WTC11 (cell line): ENCODE measurements around the gene EPHB6. TPM values are rescaled to one million over a fixed set of nuclear protein-coding genes. Genes with fewer than 3 reads are reported as not detected.

Source experiments
- ATAC-seq: fragments of 200-7000 bp; cut with Tn5 transposase; 2 replicates; pipeline ENCODE4 v1.10.0; 2021; ENCODE audit warnings: mild to moderate bottlenecking, moderate library complexity
- CTCF ChIA-PET: fragments of 300-600 bp; sonication (Branson Sonifier 250); formaldehyde crosslinking; loops from one replicate; lab custom pipeline; 2021; ENCODE audit warnings: antibody characterized with exemption; lab: Charles Lee
- POLR2A ChIA-PET: fragments of 350-600 bp; sonication (Branson Sonifier 250); formaldehyde crosslinking; loops from one replicate; lab custom pipeline; 2021; ENCODE audit warnings: antibody characterized with exemption; lab: Charles Lee
- DNase-seq: peaks from one replicate; pipeline ENCODE4 v3.0.0; 2021; ENCODE audit warnings: low spot score
- H3K27ac Mint-ChIP-seq: 2 replicates; pipeline ENCODE4 v1.8.0; 2021; ENCODE audit warnings: mixed read lengths
- H3K27me3 Mint-ChIP-seq: 2 replicates; pipeline ENCODE4 v1.8.0; 2021; ENCODE audit warnings: low read depth, mild to moderate bottlenecking, moderate library complexity, mixed read lengths
- H3K36me3 Mint-ChIP-seq: 2 replicates; pipeline ENCODE4 v1.8.0; 2021; ENCODE audit warnings: mixed read lengths
- H3K4me1 Mint-ChIP-seq: 2 replicates; pipeline ENCODE4 v1.8.0; 2022; ENCODE audit warnings: mixed read lengths
- H3K4me3 Mint-ChIP-seq: 2 replicates; pipeline ENCODE4 v1.8.0; 2021; ENCODE audit warnings: mild to moderate bottlenecking, moderate library complexity, mixed read lengths
- H3K9me3 Mint-ChIP-seq: 2 replicates; pipeline ENCODE4 v1.8.0; 2021; ENCODE audit warnings: mixed read lengths
- ARID4B ChIP-seq: sonication (generic); formaldehyde crosslinking; IDR thresholded peaks from 2 replicates; pipeline ENCODE4 v1.8.0; 2023; ENCODE audit warnings: missing genetic modification reagents, mild to moderate bottlenecking, borderline replicate concordance
- ATF1 ChIP-seq: sonication (generic); formaldehyde crosslinking; IDR thresholded peaks from 2 replicates; pipeline ENCODE4 v1.8.1; 2023; ENCODE audit warnings: mild to moderate bottlenecking, moderate library complexity, missing genetic modification reagents
- ESRRA ChIP-seq: sonication (generic); formaldehyde crosslinking; IDR thresholded peaks from 2 replicates; pipeline ENCODE4 v1.8.1; 2022; ENCODE audit warnings: mild to moderate bottlenecking, missing genetic modification reagents, borderline replicate concordance
- ETV6 ChIP-seq: sonication (generic); formaldehyde crosslinking; IDR thresholded peaks from 2 replicates; pipeline ENCODE4 v1.8.1; 2022; ENCODE audit warnings: mild to moderate bottlenecking, missing genetic modification reagents
- GRHL2 ChIP-seq: fragments of 250-450 bp; sonication (Bioruptor Pico); IDR thresholded peaks from 2 replicates; pipeline ENCODE4 v1.8.0; 2022; ENCODE audit warnings: mild to moderate bottlenecking, moderate library complexity; ENCODE audit not compliant: insufficient replicate concordance, severe bottlenecking
- GTF2I ChIP-seq: fragments of 250-450 bp; sonication (Bioruptor Pico); conservative IDR thresholded peaks from 2 replicates; pipeline ENCODE4 v1.4.0; 2021; ENCODE audit warnings: mild to moderate bottlenecking
- IRF2 ChIP-seq: sonication (generic); formaldehyde crosslinking; IDR thresholded peaks from 2 replicates; pipeline ENCODE4 v1.8.0; 2022; ENCODE audit warnings: low read depth, missing genetic modification reagents, borderline replicate concordance
- MYBL2 ChIP-seq: sonication (generic); formaldehyde crosslinking; IDR thresholded peaks from 2 replicates; pipeline ENCODE4 v1.8.1; 2023; ENCODE audit warnings: mild to moderate bottlenecking, moderate library complexity, missing genetic modification reagents
- NFATC4 ChIP-seq: fragments of 250-450 bp; sonication (Bioruptor Pico); IDR thresholded peaks from 2 replicates; pipeline ENCODE4 v1.9.0; 2021; ENCODE audit warnings: mild to moderate bottlenecking
- NFYB ChIP-seq: sonication (generic); formaldehyde crosslinking; conservative IDR thresholded peaks from 2 replicates; pipeline ENCODE4 v1.8.0; 2022; ENCODE audit warnings: low read depth, missing genetic modification reagents
- SMAD4 ChIP-seq: sonication (generic); formaldehyde crosslinking; IDR thresholded peaks from 2 replicates; pipeline ENCODE4 v1.8.0; 2022; ENCODE audit warnings: mild to moderate bottlenecking, missing genetic modification reagents
- TEAD4 ChIP-seq: sonication (generic); formaldehyde crosslinking; IDR thresholded peaks from 2 replicates; pipeline ENCODE4 v1.8.0; 2022; ENCODE audit warnings: mild to moderate bottlenecking, missing genetic modification reagents
- ZBTB21 ChIP-seq: sonication (generic); formaldehyde crosslinking; IDR thresholded peaks from 2 replicates; pipeline ENCODE4 v1.8.1; 2023; ENCODE audit warnings: mild to moderate bottlenecking, missing genetic modification reagents, borderline replicate concordance
- ZNF138 ChIP-seq: sonication (generic); formaldehyde crosslinking; conservative IDR thresholded peaks from 2 replicates; pipeline ENCODE4 v1.8.1; 2022; ENCODE audit warnings: mild to moderate bottlenecking, moderate library complexity, missing genetic modification reagents
- ZNF416 ChIP-seq: fragments of 250-450 bp; sonication (Bioruptor Pico); IDR thresholded peaks from 2 replicates; pipeline ENCODE4 v1.9.0; 2021; ENCODE audit warnings: mild to moderate bottlenecking, inconsistent platforms
- ZNF512 ChIP-seq: sonication (generic); formaldehyde crosslinking; IDR thresholded peaks from 2 replicates; pipeline ENCODE4 v1.8.1; 2022; ENCODE audit warnings: missing genetic modification reagents, borderline replicate concordance
- total RNA-seq: library from RNA; stranded (reverse); gene quantifications from 3 replicates; pipeline ENCODE4 v1.2.3, GENCODE V29; 2021
- TF ChIP-seq, protein P1 (sequence below): sonication (generic); formaldehyde crosslinking; IDR thresholded peaks from 2 replicates; pipeline ENCODE4 v1.8.0; 2022; ENCODE audit warnings: mild to moderate bottlenecking, missing genetic modification reagents
- TF ChIP-seq, protein P2 (sequence below): sonication (generic); formaldehyde crosslinking; IDR thresholded peaks from 2 replicates; pipeline ENCODE4 v1.8.1; 2023; ENCODE audit warnings: mild to moderate bottlenecking, missing genetic modification reagents
- TF ChIP-seq, protein P3 (sequence below): fragments of 250-450 bp; sonication (Bioruptor Pico); IDR thresholded peaks from 2 replicates; pipeline ENCODE4 v1.9.0; 2021; ENCODE audit warnings: moderate library complexity, mild to moderate bottlenecking, inconsistent platforms, borderline replicate concordance

EPHB6 gene
- total RNA-seq, 1 experiment from 2014 or later: 15.1 TPM

GRCh38 chr7:142916508-142916907, 61.6 kb downstream of the EPHB6 start:
- H3K4me1 Mint-ChIP-seq: 0 out of 2 replicates have a peak, but pooled peaks cover 2% of the 10 kb centered on the region
- no peak for TF ChIP-seq ETV6
- TF ChIP-seq GTF2I: no peak
- TF ChIP-seq, protein P1, sequence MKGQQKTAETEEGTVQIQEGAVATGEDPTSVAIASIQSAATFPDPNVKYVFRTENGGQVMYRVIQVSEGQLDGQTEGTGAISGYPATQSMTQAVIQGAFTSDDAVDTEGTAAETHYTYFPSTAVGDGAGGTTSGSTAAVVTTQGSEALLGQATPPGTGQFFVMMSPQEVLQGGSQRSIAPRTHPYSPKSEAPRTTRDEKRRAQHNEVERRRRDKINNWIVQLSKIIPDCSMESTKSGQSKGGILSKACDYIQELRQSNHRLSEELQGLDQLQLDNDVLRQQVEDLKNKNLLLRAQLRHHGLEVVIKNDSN (CRISPR knock-in tag): no peak
- no peak for TF ChIP-seq MYBL2 (CRISPR knock-in tag)
- TF ChIP-seq, protein P2, sequence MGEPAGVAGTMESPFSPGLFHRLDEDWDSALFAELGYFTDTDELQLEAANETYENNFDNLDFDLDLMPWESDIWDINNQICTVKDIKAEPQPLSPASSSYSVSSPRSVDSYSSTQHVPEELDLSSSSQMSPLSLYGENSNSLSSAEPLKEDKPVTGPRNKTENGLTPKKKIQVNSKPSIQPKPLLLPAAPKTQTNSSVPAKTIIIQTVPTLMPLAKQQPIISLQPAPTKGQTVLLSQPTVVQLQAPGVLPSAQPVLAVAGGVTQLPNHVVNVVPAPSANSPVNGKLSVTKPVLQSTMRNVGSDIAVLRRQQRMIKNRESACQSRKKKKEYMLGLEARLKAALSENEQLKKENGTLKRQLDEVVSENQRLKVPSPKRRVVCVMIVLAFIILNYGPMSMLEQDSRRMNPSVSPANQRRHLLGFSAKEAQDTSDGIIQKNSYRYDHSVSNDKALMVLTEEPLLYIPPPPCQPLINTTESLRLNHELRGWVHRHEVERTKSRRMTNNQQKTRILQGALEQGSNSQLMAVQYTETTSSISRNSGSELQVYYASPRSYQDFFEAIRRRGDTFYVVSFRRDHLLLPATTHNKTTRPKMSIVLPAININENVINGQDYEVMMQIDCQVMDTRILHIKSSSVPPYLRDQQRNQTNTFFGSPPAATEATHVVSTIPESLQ (CRISPR knock-in tag): no peak
- TF ChIP-seq NFATC4 (CRISPR knock-in tag): no peak
- TF ChIP-seq ESRRA: no peak
- no peak for TF ChIP-seq SMAD4 (CRISPR knock-in tag)
- TF ChIP-seq ZBTB21 (CRISPR knock-in tag): no peak
- no peak for TF ChIP-seq ZNF512
- ChIA-PET CTCF (interaction anchor here (0.7 to 1.9 kb wide), 7 partner anchors 9 to 1596 kb away, joined by 3 to 9 read pairs (median 3); no protein-coding TSS in a partner anchor), POLR2A (interaction anchor here (0.7 kb wide), 1 partner anchor 47 kb away, joined by 4 read pairs; no protein-coding TSS in a partner anchor)
- ATAC-seq: no peak
- no peaks in the 10 kb centered on the region; the same call in 1 of the 2 replicates for H3K9me3 Mint-ChIP-seq
- no peak overlapping the region for H3K27ac Mint-ChIP-seq
- no peak for DNase-seq
- no peak overlapping the region for H3K4me3 Mint-ChIP-seq
- H3K27me3 Mint-ChIP-seq: no peaks in the 10 kb centered on the region
- no peaks in the 10 kb centered on the region for H3K36me3 Mint-ChIP-seq

DNA sequence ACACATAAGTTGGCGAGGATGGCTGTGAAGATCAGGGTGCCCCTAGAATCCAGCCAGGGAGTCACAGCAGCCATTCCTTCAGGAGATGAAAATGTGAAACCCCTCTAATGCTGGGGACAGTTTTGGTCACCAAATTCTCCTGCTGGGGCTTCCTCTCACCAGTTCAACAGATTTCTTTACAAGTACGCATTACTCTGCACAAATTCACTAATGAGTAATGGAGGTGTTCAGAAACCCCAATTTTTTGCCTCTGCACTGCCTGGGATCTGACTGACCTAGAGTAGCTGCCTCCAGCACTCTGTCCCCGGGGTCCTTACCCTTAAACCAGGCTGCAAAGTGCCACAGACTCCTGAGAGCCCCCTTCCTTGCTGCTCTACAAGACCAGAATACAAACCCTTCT, 62.6 kb downstream of the EPHB6 start:
- no peaks in the 10 kb centered on the region; the same call in 1 of the 2 replicates for H3K9me3 Mint-ChIP-seq
- no peak for TF ChIP-seq IRF2 (CRISPR knock-in tag)
- no peak for TF ChIP-seq GRHL2 (CRISPR knock-in tag)
- no peak for TF ChIP-seq NFYB (CRISPR knock-in tag)
- no peak for TF ChIP-seq ZNF416 (CRISPR knock-in tag)
- TF ChIP-seq ZNF138 (CRISPR knock-in tag): no peak
- TF ChIP-seq ARID4B (CRISPR knock-in tag): no peak
- TF ChIP-seq ATF1 (CRISPR knock-in tag): no peak
- TF ChIP-seq, protein P3, sequence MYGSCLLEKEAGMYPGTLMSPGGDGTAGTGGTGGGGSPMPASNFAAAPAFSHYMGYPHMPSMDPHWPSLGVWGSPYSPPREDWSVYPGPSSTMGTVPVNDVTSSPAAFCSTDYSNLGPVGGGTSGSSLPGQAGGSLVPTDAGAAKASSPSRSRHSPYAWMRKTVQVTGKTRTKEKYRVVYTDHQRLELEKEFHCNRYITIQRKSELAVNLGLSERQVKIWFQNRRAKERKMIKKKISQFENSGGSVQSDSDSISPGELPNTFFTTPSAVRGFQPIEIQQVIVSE (CRISPR knock-in tag): no peak
- TF ChIP-seq ETV6: no peak
- no peak for TF ChIP-seq TEAD4 (CRISPR knock-in tag)
- TF ChIP-seq, all 79 proteins: peak for 0
- Mint-ChIP-seq H3K4me1 (no peaks in the 10 kb centered on the region), H3K27me3 (no peaks in the 10 kb centered on the region), H3K36me3 (no peaks in the 10 kb centered on the region), H3K4me3 (no peak overlapping the region), H3K27ac (no peak overlapping the region)
- ChIA-PET CTCF (interaction anchor here (0.7 kb wide), 1 partner anchor 1597 kb away, joined by 3 read pairs; no protein-coding TSS in a partner anchor), POLR2A (no interaction called here)
- no peak for DNase-seq
- ATAC-seq: no peak
